ENCODE measurements around the gene AQP7. TPM values are rescaled to one million over a fixed set of nuclear protein-coding genes. Genes with fewer than 3 reads are reported as not detected.

The AQP7 gene
- total RNA-seq, 4 donors from 2014 or later = 2.7 to 20.7 (median 9.6) TPM

DNA sequence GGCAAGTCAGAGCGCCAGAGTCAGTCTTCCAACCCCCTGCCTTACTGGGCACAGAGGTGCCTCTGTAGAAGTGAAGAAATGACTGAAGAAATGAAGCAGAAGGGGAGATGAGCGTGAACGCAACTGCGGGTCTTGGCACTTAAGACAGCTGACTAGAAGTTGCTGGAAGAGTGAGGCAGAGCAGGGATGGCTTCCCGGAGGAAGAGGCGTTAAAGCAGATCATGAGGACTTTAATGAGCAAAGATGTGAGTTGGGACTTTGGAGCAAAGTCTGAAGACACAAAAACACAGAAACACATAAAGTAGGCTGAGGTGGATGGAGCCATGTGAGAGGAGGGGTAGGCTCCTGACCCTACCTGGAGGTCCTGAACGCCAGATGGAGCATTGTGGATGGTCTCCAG, 37.8 kb upstream of the AQP7 start:
- intact Hi-C loops (cut with DNase I; ENCODE audit: low total_unique reads) = no loop called here
- WGBS, 2 donors = 57 to 65% methylated on average over 7 of the region's 7 CpGs
- no peak for DNase-seq (ENCODE audit: low spot score in 2 of 2)
- TF ChIP-seq CTCF (IDR thresholded peaks at IDR 0.05) (no peak), POLR2A (IDR thresholded peaks at IDR 0.05) (no peak)
- H3K4me3 ChIP-seq (ENCODE audit: low read depth, poor library complexity, severe bottlenecking) = no peak overlapping the region

GRCh38 chr9:33439731-33440130, 37.4 kb upstream of the AQP7 start:
- WGBS, 2 donors = 23 to 36% methylated on average over 6 of the region's 6 CpGs
- H3K4me3 ChIP-seq (ENCODE audit: low read depth, poor library complexity, severe bottlenecking) = no peak overlapping the region
- no peak for DNase-seq (ENCODE audit: low spot score in 2 of 2)
- intact Hi-C loops (cut with DNase I; ENCODE audit: low total_unique reads) = no loop called here
- no peak for TF ChIP-seq CTCF (IDR thresholded peaks at IDR 0.05)
- TF ChIP-seq POLR2A (IDR thresholded peaks at IDR 0.05) = no peak

DNA sequence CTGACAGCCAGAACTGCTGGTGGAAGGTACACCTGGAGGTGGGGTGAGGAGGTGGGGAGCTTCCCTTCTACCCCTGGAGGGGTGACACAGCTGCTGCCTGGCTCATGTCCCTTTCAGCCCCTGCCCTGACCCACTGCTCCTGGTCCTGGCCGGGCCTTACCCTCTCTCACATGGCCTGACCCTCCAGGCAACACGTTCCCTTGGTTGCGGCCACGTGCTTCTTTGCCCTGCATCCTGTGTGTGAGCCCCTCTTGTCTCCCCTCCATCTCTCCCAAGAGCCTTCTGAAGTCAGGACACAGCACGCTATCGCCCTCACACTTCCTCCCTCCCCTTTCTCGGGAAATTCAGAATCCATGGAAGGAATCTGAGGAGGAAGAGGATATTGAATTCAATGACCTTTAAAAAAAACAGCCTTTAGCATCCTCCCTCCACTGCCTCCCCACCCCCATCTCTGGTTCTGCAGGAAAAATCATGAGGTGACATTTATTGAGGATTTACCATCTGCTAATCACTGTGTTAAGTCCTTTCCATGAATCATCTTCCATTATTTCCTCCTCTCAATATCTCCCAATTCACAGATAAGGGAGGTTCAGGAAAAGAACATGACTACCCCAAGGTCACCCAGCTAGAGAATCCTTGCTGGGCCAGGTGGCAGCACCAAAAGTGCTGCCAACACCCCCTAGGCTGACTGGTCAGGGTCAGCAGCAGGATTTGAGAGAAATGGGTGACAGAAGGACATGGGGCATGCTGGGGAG, 36.7 kb upstream of the AQP7 start:
- no peak overlapping the region for H3K4me3 ChIP-seq (ENCODE audit: low read depth, poor library complexity, severe bottlenecking)
- DNase-seq (ENCODE audit: low spot score in 2 of 2) = no peak
- TF ChIP-seq POLR2A (IDR thresholded peaks at IDR 0.05) = no peak
- TF ChIP-seq CTCF (IDR thresholded peaks at IDR 0.05) = no peak
- WGBS, 2 donors = 63 to 69% methylated on average over 7 of the region's 7 CpGs
- intact Hi-C loops (cut with DNase I; ENCODE audit: low total_unique reads) = no loop called here

DNA sequence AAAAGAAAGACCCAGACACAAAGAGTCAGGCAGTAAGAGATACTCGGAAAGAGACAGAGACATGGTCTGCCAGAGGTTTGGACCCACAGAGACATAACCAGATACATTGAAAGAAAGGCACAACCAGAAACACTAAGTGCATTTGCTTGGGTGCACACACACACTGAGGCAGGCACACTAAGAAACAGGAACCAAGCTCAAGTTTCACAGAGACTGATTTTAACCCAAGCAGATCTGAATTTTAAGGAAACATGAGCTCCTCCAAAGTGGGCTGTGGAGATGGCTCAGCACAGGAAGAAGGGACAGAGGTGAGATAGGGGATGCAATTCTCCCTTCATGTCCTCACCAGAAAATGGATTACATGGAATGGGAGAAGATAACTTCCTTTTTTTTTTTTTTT, 35.5 kb upstream of the AQP7 start:
- intact Hi-C loops (cut with DNase I; ENCODE audit: low total_unique reads) = no loop called here
- H3K4me3 ChIP-seq (ENCODE audit: low read depth, poor library complexity, severe bottlenecking) = no peak overlapping the region
- DNase-seq (ENCODE audit: low spot score in 2 of 2) = no peak
- 78% methylated on average over 1 of the region's 1 CpG for WGBS, 2 donors
- TF ChIP-seq POLR2A (IDR thresholded peaks at IDR 0.05) (no peak), CTCF (IDR thresholded peaks at IDR 0.05) (no peak)

DNA sequence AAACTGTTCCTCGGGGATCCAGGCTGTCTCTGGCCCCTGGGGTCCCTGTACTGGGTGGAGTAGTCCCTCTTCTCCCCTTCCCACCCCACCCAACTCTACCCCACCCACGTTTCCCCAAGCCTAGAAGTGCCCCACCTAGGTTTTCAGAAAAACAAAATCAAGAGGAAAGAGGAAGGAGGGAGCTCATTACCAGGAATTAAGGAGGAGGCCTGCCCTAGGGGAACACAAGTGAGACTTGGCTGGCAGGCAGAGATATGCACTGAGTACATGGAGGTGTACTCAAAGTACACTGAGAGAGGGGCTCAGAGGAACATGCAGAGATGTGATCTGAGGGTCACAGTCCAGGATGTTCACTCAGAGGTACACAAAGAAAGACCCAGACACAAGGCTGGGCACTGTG, 34.8 kb upstream of the AQP7 start:
- intact Hi-C loops (cut with DNase I; ENCODE audit: low total_unique reads) = no loop called here
- WGBS, 2 donors = 14 to 28% methylated on average over 2 of the region's 2 CpGs
- H3K4me3 ChIP-seq (ENCODE audit: low read depth, poor library complexity, severe bottlenecking) = no peak overlapping the region
- TF ChIP-seq CTCF (IDR thresholded peaks at IDR 0.05) (no peak), POLR2A (IDR thresholded peaks at IDR 0.05) (no peak)
- no peak for DNase-seq (ENCODE audit: low spot score in 2 of 2)

DNA sequence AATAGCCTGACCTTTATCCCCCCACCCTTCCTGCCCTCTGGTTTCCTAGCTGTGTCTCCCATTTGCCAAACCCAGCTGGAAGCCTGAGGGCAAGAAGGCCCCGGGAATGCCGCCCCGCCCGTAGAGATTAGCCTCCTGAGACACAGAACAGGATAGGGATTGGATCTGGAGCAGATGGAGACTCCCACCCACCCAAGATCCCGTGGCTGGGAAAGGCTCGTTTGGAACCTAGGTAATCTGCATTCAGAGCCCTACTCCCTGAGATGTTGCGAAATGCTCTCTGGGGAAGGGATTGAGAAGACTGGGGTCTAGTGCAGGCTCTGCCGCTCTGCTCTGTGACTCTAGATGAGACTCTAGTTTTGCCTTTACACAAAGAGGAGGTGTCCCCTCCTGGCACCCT, 34.1 kb upstream of the AQP7 start:
- no peak for DNase-seq (ENCODE audit: low spot score in 2 of 2)
- intact Hi-C loops (cut with DNase I; ENCODE audit: low total_unique reads) = no loop called here
- TF ChIP-seq CTCF (IDR thresholded peaks at IDR 0.05) = no peak
- 28 to 47% methylated on average over 7 to 8 of the region's 8 CpGs for WGBS, 2 donors
- H3K4me3 ChIP-seq (ENCODE audit: low read depth, poor library complexity, severe bottlenecking) = no peak overlapping the region

Data from lower leg skin (tissue), 4 donors.